NB4 (cell line): ENCODE data around the gene KHDC1L.

Experiments used
- MYC ChIP-seq: IDR thresholded peaks from 2 replicates; pipeline ENCODE4 v1.6.1; 2011; ENCODE audit warnings: low read depth, low read length
- POLR2A ChIP-seq: IDR thresholded peaks from 2 replicates; pipeline ENCODE4 v1.6.1; 2011; ENCODE audit warnings: mild to moderate bottlenecking; ENCODE audit not compliant: insufficient read length; ENCODE audit errors: extremely low read depth
- TF ChIP-seq, protein P1 (sequence below): IDR thresholded peaks from one replicate; pipeline ENCODE4 v1.5.1; 2012; ENCODE audit warnings: low read depth, low read length
- TF ChIP-seq, protein P2 (sequence below): IDR thresholded peaks from 2 replicates; pipeline ENCODE4 v1.6.1; 2011; ENCODE audit warnings: low read depth, low read length

DNA sequence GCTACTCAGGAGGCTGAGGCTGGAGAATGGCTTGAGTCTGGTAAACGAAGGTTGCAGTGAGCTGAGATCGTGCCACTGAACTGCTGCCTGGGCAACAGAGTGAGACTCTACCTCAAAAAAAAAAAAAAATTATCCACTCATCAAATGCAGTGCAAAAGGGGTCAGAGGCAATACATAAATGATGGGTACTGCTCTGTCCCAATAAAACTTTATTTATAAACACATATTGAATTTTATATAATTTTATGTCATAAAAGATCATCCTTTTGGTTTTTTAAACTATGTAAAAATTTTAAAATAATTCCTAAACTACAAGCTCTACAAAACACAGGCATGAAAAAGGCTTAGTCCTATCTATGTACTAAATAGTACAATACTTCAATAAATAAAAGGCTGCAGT is 27.4 kb upstream of the KHDC1L start:
- TF ChIP-seq, protein P1, sequence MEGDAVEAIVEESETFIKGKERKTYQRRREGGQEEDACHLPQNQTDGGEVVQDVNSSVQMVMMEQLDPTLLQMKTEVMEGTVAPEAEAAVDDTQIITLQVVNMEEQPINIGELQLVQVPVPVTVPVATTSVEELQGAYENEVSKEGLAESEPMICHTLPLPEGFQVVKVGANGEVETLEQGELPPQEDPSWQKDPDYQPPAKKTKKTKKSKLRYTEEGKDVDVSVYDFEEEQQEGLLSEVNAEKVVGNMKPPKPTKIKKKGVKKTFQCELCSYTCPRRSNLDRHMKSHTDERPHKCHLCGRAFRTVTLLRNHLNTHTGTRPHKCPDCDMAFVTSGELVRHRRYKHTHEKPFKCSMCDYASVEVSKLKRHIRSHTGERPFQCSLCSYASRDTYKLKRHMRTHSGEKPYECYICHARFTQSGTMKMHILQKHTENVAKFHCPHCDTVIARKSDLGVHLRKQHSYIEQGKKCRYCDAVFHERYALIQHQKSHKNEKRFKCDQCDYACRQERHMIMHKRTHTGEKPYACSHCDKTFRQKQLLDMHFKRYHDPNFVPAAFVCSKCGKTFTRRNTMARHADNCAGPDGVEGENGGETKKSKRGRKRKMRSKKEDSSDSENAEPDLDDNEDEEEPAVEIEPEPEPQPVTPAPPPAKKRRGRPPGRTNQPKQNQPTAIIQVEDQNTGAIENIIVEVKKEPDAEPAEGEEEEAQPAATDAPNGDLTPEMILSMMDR: no peak
- TF ChIP-seq POLR2A (no peak), MYC (no peak)
- TF ChIP-seq, protein P2, sequence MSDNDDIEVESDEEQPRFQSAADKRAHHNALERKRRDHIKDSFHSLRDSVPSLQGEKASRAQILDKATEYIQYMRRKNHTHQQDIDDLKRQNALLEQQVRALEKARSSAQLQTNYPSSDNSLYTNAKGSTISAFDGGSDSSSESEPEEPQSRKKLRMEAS: no peak
